PC-3 (cell line): ENCODE data around the gene ZNF436.

Experiments used
- CTCF ChIP-seq: fragments of 300-600 bp; sonication (generic); conservative IDR thresholded peaks from 2 replicates; pipeline ENCODE4 v1.5.1; 2017; ENCODE audit warnings: antibody characterized with exemption, low read depth, mild to moderate bottlenecking, low read length
- EZH2 ChIP-seq: fragments of 300-600 bp; sonication (generic); IDR thresholded peaks from one replicate; pipeline ENCODE4 v1.6.1; 2017; ENCODE audit warnings: antibody characterized with exemption, mild to moderate bottlenecking, low read length; ENCODE audit not compliant: unreplicated experiment

GRCh38 chr1:23344111-23344986, 25.3 kb downstream of the ZNF436 start, which contains the start of gene HNRNPR:
- TF ChIP-seq CTCF (no peak), EZH2 (no peak)
